Fibroblast of peridontal ligament (primary cell): Measurements from ENCODE around the gene CD4.

Experiments
- DNase-seq: peaks from one replicate; pipeline ENCODE4 v3.0.0-alpha.2; 2010; ENCODE audit errors: extremely low read depth

Gene CD4

GRCh38 chr12:6765048-6765633 lies 24.2 kb upstream of the CD4 start:
- DNase-seq = no peak

GRCh38 chr12:6765634-6766581 lies 23.4 kb upstream of the CD4 start, which contains the start of gene PTMS:
Gene PTMS (plus strand): TSS chr12:6766363. CDS start chr12:6766706, 343 bp downstream.
- peak; percentile 79 for DNase-seq

DNA sequence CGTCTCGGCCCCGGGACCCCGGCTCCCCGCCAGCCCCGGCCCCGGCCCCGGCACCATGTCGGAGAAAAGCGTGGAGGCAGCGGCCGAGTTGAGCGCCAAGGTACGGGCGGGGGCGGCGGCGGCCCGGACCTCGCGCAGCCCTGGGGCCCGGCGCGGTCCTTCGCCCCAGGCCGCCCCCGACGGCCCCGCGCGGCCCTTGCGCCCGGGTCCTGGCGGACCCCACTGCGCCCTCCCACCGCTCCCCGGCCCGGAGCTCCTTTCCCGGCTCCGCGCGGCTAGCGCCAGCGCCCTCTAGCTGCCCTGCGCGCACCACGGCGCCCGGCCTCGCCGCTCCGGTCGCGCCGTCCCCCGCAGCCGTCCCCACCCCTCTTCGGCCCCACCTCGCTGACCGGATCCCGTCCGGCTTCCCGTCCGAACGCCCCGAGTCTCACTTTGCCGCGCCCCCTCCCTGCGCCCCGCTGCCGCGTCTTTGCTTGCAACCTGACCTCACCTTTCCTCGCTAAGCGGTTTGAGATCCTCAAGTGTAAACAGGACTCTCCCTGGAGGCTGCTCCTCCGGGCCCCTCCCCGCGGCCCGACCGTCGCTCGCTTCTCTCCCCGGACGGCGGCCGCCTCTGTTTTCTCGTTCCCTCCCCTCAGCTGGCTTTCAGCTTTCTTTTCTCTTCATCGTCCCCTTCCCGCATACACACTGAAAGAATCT lies 22.5 kb upstream of the CD4 start:
- peak; percentile 51 for DNase-seq

DNA sequence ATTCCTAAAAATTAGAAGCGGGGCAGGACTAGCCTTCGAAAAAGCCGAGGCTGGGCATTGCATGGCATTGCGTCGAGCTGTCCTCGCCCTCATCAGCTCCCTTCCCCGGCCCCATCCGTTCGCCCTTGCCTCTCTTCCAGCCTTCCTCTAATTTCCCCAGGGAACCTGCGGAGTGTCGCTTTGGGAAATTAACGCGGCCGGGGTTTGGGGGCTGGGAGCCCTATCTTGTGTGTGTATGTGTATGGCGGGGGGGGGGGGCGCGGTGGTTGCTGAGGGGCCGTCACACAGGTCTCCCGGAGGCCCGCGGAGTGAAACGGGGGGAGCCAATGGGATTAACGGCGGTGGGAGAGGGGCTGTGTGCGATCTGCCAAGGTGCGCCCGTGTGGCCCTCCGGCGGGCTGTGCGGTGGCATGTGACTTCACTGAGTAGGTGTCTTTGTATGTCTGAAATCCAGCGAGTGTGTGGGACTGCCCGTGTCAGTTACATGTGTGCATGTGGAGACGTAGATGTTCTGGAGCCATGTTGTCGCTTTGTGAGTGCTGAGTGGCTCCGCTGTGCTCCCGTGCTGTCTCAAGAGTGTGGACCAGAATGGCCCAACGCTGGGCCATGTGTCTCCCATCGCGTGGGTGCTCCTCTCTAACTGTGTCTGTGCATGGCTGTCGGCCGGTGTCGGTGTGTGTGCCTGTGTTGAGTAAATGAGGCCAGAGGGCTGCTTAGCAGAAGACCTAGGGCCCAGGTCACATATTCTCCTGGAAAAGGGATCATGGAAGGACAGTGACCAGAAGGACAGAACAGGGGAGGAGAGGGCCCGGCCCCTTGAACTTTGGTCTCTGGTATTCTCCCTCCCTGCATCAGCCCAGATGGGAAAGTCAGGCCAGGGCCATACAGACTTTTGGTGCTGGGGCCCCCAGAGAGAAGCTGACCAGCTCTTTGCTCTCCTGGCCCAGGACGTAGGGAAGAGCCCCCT lies 21.7 kb upstream of the CD4 start:
- peak; percentile 46 for DNase-seq

DNA sequence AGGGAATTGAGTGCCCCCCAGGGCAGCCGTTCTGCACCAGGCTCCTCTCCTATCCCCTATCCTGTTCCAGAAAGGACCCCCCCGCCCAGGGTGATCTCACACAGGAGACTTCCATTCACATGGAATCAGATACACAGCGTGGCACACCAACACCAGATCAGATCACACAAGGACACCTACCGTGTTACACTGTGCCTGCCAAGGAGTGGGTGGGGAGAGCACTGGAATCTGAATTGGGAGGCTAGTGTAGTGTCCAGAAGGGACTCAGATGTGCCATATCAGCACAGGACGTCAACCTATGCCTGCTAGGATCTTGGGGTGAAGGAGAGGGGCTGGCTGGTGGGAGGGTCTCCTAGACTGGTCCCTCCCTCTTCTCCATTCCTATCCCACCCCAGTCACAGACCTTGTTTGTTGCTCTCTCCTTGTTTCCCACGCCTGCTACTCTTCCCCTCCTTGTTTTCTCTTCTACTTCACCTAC lies 20.9 kb upstream of the CD4 start:
- DNase-seq = no peak

DNA sequence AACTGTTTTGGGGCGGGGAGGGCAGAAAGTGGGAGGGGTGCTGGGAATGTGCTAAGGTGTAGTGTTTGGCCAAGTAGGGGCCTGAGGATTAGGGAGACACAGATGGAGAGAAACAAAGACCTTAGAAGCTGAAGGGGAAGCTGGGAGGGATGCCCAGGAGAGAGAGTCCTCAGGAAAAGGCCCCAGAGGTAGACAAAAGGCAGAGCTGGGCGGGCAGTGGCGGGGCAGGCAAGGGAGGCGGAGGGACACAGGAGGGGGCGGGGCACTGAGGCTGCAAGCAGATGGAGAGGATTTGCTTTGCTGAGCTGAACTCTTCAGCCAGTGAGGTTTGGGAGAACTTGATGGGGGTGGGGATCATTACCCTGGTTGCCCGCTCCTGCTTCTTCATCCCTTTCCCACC lies 20.3 kb upstream of the CD4 start:
- peak; percentile 40 for DNase-seq

GRCh38 chr12:6769666-6770065 lies 19.7 kb upstream of the CD4 start:
- no peak for DNase-seq

DNA sequence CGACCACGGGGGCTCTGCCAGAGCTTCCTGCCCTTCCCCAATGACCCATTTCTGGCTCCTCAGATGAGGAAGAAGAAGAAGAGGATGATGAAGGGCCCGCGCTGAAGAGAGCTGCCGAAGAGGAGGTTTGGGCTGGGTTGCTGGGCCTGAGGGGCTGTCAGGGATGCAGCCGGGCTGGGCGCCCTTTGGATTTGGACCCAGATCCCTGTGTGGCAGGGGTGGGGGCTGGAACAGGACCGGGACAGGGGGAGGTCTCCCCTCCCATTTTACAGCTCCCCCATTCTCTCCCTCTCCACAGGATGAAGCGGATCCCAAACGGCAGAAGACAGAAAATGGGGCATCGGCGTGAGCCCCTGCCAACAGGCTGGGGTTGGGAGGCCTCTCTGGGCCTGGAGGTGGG lies 19.2 kb upstream of the CD4 start:
- DNase-seq = no peak

DNA sequence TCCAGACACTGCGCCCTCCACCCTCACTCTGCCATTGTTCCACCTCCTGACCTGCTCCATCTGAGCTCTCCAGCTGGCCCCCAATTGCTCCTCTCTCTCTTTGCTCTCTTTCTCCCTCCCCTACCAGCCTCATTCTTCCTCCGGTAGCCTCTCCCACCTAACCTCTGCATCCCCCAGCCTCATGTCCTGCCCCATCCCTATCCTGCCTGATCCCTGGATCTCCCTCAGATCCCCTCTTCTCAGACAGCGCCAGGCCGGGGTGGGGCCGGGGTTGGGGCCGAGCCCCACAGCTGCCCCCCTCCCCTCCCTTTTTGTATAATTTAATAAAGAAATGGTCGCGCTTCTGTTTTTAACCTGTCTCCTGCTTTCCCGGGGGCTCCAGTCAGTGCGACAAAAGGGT lies 18.7 kb upstream of the CD4 start:
- no peak for DNase-seq

GRCh38 chr12:6771091-6771495 lies 18.2 kb upstream of the CD4 start:
- no peak for DNase-seq

- DNase-seq = no peak
Observed at GRCh38 chr12:6771509-6772330, 17.6 kb upstream of the CD4 start.

- no peak for DNase-seq
Observed at GRCh38 chr12:6772331-6772695, 17.0 kb upstream of the CD4 start, which contains the start of gene LAG3. Gene LAG3 (plus strand): TSS chr12:6772520. CDS start chr12:6772853, 333 bp downstream.

- DNase-seq = no peak
Observed at GRCh38 chr12:6772726-6773589, 16.4 kb upstream of the CD4 start.

DNA sequence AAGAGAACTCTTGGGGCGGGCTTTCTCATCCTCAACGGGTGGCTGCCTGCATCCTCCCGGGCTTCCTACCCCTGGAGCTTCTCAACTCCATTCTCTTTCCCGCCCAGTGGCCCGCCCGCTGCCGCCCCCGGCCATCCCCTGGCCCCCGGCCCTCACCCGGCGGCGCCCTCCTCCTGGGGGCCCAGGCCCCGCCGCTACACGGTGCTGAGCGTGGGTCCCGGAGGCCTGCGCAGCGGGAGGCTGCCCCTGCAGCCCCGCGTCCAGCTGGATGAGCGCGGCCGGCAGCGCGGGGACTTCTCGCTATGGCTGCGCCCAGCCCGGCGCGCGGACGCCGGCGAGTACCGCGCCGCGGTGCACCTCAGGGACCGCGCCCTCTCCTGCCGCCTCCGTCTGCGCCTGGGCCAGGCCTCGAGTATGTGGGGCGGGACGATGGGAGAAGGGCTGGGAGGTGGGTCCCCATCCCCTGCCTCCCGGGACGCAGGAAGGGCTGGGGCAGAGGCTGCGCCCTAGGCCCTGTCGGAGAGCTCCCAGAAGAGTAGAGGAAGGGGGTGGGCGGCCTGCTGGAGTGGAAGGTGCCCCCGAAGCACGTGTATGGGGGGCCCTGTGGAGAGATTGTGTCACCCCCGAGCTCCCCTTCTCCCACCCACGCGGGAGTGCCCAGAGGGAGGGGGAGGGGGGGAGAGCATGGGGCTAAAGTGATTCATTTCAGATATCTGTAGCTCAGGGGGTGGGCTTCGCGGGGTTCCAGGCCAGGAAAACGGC lies 15.6 kb upstream of the CD4 start:
- no peak for DNase-seq

DNA sequence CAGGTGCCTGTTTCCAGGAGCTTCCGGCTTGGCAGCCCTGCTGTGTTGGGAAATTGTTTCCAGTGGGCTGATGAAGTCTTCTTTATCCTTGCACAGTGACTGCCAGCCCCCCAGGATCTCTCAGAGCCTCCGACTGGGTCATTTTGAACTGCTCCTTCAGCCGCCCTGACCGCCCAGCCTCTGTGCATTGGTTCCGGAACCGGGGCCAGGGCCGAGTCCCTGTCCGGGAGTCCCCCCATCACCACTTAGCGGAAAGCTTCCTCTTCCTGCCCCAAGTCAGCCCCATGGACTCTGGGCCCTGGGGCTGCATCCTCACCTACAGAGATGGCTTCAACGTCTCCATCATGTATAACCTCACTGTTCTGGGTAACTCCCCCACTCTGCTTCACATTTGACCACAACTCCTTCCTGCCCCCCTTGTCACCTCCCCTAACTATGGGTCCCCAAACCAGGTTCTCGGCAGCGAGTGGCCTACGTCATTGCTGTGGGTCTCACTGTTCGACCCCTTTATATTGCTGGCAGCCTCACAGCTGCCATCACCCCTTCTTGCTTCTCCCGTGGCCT lies 14.7 kb upstream of the CD4 start:
- no peak for DNase-seq

GRCh38 chr12:6775185-6776174 lies 13.8 kb upstream of the CD4 start:
- no peak for DNase-seq

- DNase-seq = no peak
Observed at GRCh38 chr12:6777386-6777785, 11.9 kb upstream of the CD4 start.
